MCF 10A (cell line): ENCODE measurements around the gene ABCB9. TPM values are rescaled to one million over a fixed set of nuclear protein-coding genes. Genes with fewer than 3 reads are reported as not detected.
A peak's percentile ranks its signal among the peaks of the same experiment; 100 is the strongest.

Experiments
- BruUV-seq: library from RNA; stranded (reverse); fragments of 400-500 nt; replicated peaks from 2 replicates; lab custom pipeline; 2021; lab: Mats Ljungman, UMichigan
- CTCF ChIA-PET: fragments of 300-600 bp; sonication (Branson Sonifier 250); formaldehyde crosslinking; extraction: SDS; loops from one replicate; lab custom pipeline; 2021; ENCODE audit warnings: antibody characterized with exemption, inconsistent platforms; lab: Yijun Ruan, JAX
- POLR2A ChIA-PET: fragments of 300-600, 350-650 bp; sonication (Branson Sonifier 250); formaldehyde crosslinking; extraction: SDS; loops from one replicate; lab custom pipeline; 2020; ENCODE audit warnings: antibody characterized with exemption, inconsistent platforms; lab: Yijun Ruan, JAX
- DNase-seq: peaks from one replicate; pipeline ENCODE4 v3.0.0-alpha.2; 2018; ENCODE audit not compliant: unreplicated experiment
- H3K27ac Mint-ChIP-seq: one replicate; pipeline ENCODE4 v1.8.0; 2022; ENCODE audit warnings: mild to moderate bottlenecking, low read depth, mixed read lengths; ENCODE audit not compliant: unreplicated experiment
- H3K27me3 Mint-ChIP-seq: one replicate; pipeline ENCODE4 v1.8.0; 2022; ENCODE audit warnings: mixed read lengths; ENCODE audit not compliant: insufficient read depth, unreplicated experiment
- H3K36me3 Mint-ChIP-seq: one replicate; pipeline ENCODE4 v1.8.0; 2022; ENCODE audit warnings: mild to moderate bottlenecking, moderate library complexity, mixed read lengths; ENCODE audit not compliant: insufficient read depth, unreplicated experiment
- H3K4me1 Mint-ChIP-seq: one replicate; pipeline ENCODE4 v1.8.0; 2022; ENCODE audit warnings: mixed read lengths; ENCODE audit not compliant: insufficient read depth, unreplicated experiment
- H3K4me3 Mint-ChIP-seq: one replicate; pipeline ENCODE4 v1.8.0; 2022; ENCODE audit warnings: mild to moderate bottlenecking, moderate library complexity, mixed read lengths; ENCODE audit not compliant: unreplicated experiment
- H3K9me3 Mint-ChIP-seq: one replicate; pipeline ENCODE4 v1.8.0; 2022; ENCODE audit warnings: mixed read lengths; ENCODE audit not compliant: unreplicated experiment
- intact Hi-C: fragments of 100-400 bp; cut with micrococcal nuclease; formaldehyde crosslinking; loops from 2 replicates; pipeline ENCODE4 v1.14.1; 2022
- total RNA-seq: library from RNA; stranded (reverse); gene quantifications from 2 replicates; pipeline ENCODE4 v1.2.3, GENCODE V29; 2022
- TF ChIP-seq, protein P1 (sequence below): fragments of 200-600 bp; IDR thresholded peaks from one replicate; pipeline ENCODE4 v1.8.0; 2022; ENCODE audit warnings: antibody characterized with exemption, mild to moderate bottlenecking; ENCODE audit not compliant: unreplicated experiment

The ABCB9 gene
- total RNA-seq, 1 experiment from 2014 or later, result 1.6 TPM

GRCh38 chr12:122895704-122896636 lies 70.3 kb downstream of the ABCB9 start, which contains the start of gene VPS37B:
VPS37B (minus strand) TSS chr12:122896124; CDS start chr12:122896062, 62 bp downstream.
- no TSS peak for BruUV-seq
- TF ChIP-seq, protein P1, sequence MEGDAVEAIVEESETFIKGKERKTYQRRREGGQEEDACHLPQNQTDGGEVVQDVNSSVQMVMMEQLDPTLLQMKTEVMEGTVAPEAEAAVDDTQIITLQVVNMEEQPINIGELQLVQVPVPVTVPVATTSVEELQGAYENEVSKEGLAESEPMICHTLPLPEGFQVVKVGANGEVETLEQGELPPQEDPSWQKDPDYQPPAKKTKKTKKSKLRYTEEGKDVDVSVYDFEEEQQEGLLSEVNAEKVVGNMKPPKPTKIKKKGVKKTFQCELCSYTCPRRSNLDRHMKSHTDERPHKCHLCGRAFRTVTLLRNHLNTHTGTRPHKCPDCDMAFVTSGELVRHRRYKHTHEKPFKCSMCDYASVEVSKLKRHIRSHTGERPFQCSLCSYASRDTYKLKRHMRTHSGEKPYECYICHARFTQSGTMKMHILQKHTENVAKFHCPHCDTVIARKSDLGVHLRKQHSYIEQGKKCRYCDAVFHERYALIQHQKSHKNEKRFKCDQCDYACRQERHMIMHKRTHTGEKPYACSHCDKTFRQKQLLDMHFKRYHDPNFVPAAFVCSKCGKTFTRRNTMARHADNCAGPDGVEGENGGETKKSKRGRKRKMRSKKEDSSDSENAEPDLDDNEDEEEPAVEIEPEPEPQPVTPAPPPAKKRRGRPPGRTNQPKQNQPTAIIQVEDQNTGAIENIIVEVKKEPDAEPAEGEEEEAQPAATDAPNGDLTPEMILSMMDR, result no peak
- Mint-ChIP-seq H3K27ac (peak within 1 kb of the TSS; percentile 91), H3K36me3 (peaks cover 11% of the 10 kb centered on the region), H3K4me1 (peaks cover 35% of the 10 kb centered on the region), H3K9me3 (no peaks in the 10 kb centered on the region), H3K4me3 (peak within 1 kb of the TSS; percentile 88), H3K27me3 (no peaks in the 10 kb centered on the region)
- CTCF ChIA-PET, result interaction anchor here (0.6 to 2.9 kb wide), 6 partner anchors 14 to 342 kb away, joined by 3 to 12 read pairs (median 4); no protein-coding TSS in a partner anchor
- intact Hi-C loops, result loop anchor here (2.0 kb wide), 1 partner anchor 27 kb away; no protein-coding TSS in a partner anchor
- POLR2A ChIA-PET, result interaction anchor here (0.6 to 14.8 kb wide), 17 partner anchors 9 to 337 kb away, joined by 3 to 240 read pairs (median 5); partner anchors contain the start of genes HIP1R, MPHOSPH9, MTRFR and OGFOD2
- DNase-seq, result peak; percentile 63

GRCh38 chr12:122895320-122895703 lies 71.0 kb downstream of the ABCB9 start:
- DNase-seq, result no peak
- Mint-ChIP-seq H3K4me3 (peak overlapping the region; percentile 88), H3K4me1 (peaks cover 41% of the 10 kb centered on the region), H3K27me3 (no peaks in the 10 kb centered on the region), H3K27ac (peak overlapping the region; percentile 91), H3K36me3 (peaks cover 11% of the 10 kb centered on the region), H3K9me3 (no peaks in the 10 kb centered on the region)
- POLR2A ChIA-PET, result interaction anchor here (0.6 to 14.8 kb wide), 16 partner anchors 9 to 495 kb away, joined by 3 to 240 read pairs (median 6); partner anchors contain the start of genes HIP1R, MPHOSPH9, MTRFR and OGFOD2
- TF ChIP-seq, protein P1, result no peak
- intact Hi-C loops, result loop anchor here (2.0 kb wide), 1 partner anchor 27 kb away; no protein-coding TSS in a partner anchor
- BruUV-seq, result no TSS peak
- CTCF ChIA-PET, result interaction anchor here (0.6 to 2.1 kb wide), 4 partner anchors 13 to 343 kb away, joined by 3 to 9 read pairs (median 4); no protein-coding TSS in a partner anchor

DNA sequence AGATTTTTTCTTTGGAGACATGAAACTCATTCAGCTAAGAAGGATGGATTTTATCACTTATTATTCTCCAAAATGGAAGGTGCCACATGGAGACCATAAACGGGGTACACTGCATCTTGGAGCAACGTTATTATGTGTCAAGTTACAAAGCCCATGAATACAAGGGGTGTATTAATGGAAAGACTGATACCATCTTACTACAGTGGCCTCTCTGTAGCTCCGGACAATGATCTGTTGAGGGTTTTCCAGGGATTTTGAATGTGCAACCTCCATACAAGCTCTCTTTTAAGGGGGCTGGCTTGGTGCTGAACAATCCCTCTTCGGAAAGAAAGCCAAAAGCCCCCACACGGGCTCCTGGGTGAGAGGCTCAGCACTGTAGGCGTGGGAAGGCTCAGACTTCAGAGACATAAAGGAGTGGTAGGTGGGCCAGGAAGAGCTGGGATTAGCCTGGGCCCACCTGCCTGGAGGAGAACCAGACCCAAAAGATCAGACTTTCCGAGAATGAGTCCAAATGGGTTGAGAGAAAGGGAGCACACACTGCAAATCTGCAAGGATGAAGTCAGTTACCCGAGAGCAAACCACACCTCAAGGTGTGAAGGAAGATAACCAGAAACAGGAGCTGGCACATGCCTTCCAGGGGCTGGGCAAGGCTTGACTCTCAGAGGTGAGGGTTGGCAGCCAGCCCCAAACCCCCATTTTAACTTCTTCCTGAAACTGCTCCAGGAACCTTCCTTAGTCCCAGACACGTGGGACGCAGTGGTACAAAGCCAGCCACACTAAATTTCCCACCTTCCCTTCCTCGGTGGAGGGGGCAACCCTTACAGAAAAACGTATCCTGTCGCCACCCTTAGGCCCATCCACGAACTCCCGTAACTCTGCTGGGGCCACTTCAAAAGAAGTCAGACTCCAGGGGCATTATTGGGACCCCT lies 71.8 kb downstream of the ABCB9 start:
- TF ChIP-seq, protein P1, result no peak
- peak; percentile 65 for DNase-seq
- intact Hi-C loops, result loop anchor here (2.0 kb wide), 1 partner anchor 26 kb away; no protein-coding TSS in a partner anchor
- H3K4me3 Mint-ChIP-seq, result peak overlapping the region; percentile 88
- ChIA-PET POLR2A (interaction anchor here (0.6 to 14.8 kb wide), 20 partner anchors 8 to 494 kb away, joined by 3 to 240 read pairs (median 6); partner anchors contain the start of genes HIP1R, MPHOSPH9, MTRFR and OGFOD2), CTCF (interaction anchor here (0.6 to 2.1 kb wide), 11 partner anchors 8 to 58 kb away, joined by 3 to 9 read pairs (median 4); no protein-coding TSS in a partner anchor)
- peaks cover 41% of the 10 kb centered on the region for H3K4me1 Mint-ChIP-seq
- no peaks in the 10 kb centered on the region for H3K27me3 Mint-ChIP-seq
- H3K36me3 Mint-ChIP-seq, result peaks cover 13% of the 10 kb centered on the region
- no peaks in the 10 kb centered on the region for H3K9me3 Mint-ChIP-seq
- TSS peak; percentile 69 for BruUV-seq
- H3K27ac Mint-ChIP-seq, result peak overlapping the region; percentile 91
